GM21526 (cell line): Measurements from ENCODE around the gene DPP6.

ENCODE experiments used
- ATAC-seq: cut with Tn5 transposase; IDR thresholded peaks from one replicate; pipeline ENCODE4 v1.9.1; 2021; ENCODE audit warnings: moderate library complexity; ENCODE audit not compliant: unreplicated experiment, low FRiP score

DPP6 gene

DNA sequence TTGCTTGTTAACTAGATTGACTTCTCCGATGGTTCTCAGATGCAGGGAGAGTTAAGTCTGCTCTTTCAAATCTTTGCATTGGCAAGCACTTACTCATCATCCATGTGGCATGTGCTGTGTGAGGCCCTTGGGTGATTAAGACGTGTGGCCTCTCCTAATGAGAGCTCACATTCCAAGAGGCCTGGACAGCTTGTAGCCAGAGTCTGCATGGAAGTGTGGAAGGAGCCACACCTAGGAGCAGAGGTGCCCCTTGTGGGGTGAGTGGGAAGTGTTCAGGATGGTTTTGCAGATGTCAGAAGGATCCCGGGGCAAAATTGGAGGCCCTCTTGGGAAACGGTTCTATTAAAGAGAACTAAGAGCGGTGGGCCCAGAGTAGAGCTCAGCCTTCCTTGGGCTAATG, 724.8 kb downstream of the DPP6 start:
- no peak for ATAC-seq

DNA sequence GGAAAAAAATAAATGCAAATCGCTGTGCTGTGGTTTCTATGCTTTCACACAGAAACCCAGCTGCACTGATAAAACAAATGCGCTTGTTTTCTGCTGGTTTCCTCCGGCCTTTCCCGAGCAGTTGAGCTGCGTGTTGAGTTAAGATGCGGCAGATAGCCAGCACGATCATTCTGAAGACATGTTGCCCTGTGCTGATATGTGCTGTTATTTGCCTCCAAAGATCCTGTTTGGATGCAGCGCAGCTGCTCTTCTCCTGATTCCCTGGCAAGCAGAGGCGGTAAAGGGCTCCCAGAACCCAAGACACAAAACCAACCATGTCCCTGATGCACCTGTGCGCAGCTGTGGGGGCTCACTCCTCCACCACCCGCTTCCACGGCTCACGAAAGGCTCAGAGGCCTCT, 725.3 kb downstream of the DPP6 start:
- no peak for ATAC-seq

DNA sequence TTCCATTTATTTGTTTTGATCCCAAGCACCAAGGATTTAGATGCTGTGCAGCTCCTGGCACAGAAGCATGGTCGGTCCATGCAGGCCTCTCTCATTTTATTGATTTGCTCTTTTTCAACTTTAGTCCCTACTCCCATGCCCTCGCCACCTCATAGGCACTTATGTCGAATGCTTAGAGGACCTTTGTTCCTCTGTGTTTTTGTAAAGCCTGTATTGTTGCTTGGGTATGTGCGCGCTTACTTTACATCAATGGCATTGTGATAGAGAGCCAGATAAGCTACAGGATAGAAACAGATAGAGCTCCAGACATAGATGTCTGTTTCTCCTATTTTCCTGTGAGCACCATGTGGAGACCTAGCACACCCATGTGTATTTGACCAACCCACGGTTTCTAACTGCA, 725.7 kb downstream of the DPP6 start:
- ATAC-seq = no peak

DNA sequence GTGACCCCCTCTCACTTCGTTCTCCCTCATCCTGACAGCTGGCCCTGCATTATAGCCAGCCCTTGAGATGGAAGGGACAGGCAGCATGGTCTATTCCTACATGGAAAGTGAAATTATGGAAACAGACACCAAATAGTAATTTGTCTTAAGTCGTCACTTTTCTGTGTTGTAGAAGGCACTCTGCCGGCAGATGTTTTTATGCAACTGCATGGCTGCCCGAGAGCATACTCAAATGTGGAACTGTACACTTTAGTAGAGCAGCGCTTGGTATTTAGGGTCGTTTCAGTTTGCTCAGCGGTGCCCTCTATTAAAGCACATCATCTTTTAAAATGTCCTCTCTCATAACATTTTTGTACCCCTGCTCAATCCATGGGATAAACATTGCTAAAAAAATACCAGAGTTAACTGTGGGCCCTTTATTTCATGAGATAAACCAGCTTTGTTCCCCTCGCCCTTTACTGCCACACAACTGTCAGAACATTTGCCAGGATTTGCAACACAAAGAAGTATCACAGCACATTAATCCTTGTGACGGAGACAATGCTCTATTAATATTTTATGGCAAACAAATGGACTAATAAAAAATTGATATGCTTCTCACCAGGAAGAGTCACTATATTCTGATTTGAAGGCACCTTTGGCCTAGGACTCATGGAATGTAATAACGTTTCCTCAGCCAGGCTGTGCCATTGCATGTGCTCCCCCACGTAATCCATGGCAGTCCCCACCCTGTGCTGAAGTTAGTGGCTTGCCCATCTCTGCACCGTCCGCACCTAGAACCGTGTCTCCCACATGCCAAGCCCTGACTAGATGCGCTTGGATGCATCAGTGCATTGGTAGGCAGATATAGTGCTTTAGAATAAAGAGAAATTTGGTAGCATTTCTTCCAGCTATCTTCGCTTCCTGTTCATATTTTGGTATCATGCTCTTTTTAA, 729.4 kb downstream of the DPP6 start:
- ATAC-seq = no peak

DNA sequence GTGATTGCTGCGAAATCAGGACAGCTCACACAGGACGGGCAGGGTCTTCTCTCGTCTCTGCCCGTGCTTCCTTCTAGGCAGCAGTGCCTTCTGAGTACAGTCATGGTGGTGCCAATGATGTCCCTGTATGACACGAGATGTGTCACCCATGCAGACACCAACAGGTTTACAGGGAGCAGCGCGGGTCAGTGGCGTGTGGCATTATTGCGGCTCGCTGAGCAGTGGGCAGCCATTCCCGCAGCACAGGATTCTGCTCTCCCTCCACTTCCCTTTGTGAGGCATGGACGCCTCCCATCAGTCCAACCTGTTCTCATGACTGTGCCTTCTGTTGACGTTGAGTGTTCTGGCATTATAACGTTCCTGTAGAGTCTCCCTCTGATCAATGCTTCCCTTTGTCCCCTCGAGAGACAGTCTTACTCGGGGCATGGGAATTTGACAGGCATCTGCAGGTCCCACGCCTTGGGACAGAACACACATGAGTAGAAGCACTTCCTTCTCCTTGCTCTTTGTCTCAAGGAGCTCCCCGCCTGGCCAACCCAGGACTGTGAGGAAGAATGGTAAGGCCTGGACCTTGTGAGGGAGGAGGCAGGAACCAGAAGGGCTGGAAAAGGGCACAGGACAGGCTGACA, 731.2 kb downstream of the DPP6 start:
- ATAC-seq = no peak

DNA sequence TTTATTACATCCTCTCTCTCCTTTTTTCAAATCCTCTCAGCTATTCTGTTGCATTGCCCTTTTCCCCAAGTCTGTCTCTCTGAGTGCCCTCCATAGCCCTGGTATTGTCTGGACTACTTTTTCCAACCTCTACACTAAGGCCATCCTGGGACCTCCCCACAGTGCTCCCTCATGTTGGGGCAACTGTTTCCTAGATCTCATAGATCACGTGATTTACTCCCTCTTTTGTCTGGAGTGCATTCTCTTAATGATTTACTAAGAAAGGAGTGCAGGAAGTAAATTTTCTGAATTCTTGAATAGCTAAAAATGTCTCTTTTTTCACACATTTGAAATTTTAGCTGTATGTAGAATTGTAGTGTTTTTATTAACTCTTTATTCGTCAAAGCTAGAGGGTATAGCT, 733.7 kb downstream of the DPP6 start:
- ATAC-seq = no peak

DNA sequence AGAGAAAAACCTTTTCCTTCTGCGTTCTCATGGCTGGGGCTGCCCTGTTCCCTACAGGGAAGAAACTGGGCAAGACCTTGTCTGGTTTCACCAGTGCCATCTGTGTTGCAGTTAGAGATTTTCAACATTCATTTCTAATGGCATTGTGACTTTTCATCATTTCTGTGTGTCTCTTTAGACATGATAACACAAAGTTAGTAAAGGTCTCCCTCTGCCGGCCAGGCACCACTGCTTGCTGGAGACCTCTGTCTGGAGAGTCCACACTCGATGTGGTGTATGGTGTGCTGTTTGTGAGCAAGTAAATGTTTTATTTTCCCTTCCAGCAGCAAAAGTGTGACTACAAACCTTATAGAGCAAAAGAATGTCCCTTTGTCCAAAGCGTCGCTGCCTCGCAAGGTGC, 737.2 kb downstream of the DPP6 start:
- ATAC-seq = no peak

DNA sequence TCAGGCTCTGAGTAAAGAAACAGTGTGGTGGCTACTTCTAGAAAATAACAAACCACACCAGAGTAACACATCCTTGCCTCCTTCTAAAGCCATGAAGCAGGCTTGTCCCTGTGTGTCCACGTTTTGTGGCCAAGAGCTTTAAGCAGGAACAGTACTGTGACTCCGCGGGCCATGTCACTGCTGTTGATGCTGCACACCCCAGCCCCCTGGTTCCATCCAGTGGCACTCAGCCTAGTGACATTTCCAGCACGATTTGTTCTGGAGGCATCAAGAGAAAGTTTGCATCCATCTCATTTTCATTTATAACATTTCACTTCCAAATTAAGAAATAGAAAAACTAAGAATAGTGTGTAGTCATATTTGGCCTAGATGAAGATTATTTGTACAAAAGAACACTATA, 739.4 kb downstream of the DPP6 start:
- ATAC-seq = no peak

DNA sequence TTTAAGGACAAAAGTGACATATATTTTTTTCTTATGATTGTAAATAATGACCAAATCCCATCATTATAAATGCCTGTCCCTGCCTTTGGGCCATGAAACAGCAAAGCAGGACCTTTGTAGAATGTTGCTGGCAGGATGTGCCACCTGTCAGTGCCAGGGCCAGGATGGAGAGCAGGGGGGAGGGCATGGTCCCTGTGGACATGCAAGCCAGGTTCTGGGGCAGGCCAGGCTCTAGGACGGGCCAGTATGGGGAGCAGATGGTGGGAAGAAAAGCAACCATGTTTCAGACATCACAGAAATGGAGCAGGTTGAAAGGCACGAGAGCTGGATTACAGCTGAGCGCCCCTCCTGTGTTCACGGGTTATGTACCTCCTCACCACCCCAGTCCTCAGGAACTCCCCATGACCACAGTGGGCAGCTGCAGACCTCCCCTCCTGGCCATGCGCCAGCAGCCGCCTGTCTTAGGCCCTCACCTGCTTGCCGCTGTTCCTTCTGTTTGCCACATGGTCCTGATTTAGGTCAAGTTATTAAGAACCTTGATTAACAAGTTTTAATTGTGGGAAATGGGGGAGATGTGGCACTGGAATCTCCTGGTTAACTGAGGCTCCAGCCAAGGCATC, 740.3 kb downstream of the DPP6 start:
- no peak for ATAC-seq

DNA sequence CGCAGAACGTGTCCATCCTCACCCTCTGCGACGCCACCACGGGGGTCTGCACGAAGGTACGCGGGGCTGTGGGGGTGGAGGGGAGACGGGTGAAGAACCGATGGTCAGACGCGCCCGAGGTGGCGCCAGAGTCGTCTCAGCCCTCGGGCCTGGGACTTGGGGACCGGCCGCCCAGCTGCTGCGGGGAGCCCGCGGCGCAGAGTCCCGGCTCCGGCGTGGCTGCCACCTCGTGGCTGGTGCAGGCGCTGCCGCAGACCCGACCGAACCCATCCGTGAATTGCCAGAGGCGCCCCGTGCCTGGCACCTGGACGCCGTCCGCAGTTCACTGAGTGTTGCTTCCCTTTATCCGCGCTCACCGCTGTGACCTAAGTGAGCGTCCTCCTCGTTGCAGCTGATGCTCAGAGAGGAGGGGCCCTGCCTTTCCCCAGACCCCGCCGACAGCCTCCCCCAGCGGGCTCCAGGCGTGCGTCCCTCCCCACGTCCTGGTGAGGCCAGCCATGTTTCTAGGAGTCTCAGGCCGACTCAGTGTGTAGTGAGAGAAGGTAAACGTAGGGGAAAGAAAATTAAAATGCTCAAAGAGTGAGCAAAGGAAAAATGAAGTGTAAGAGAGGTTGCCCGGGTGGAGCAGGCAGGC, 742.1 kb downstream of the DPP6 start:
- ATAC-seq = no peak

DNA sequence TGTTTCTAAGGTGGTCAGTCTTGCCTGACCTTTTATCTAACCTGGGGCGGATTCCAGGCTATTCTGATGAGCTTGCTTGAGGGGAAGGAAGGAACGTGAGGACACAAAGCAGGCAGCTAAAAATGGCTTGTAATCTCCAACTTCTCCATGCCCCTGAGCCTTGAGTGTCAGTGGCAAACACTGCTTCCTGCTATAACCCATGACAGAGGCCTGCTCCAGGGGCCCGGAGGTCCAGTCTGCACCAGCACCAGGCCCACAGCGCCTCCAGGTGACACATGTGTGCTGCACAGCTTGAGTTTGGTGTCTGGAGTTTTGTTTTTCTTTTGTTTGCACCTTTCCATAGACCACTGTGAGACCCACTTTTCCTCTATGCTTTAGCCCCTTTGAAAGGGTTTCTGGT, 742.8 kb downstream of the DPP6 start:
- no peak for ATAC-seq

DNA sequence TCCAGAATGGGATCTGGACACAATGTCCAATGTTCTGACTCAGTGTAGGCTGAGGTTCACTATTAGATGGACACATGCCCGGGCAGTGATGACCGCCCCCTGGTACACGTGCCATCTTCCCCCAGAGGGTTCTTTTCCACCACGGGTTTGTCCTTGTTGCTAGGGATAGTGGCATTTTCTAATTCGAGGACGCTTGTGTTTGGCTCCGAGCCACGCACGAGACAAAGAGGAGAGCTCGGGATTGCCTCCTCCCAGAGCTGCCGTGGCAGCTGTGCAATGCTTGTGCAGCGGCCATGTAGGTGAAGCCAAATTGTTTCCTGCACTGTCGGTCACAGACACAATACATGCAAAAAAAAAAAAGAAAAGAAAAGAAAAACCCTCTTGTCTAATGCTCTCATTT, 743.2 kb downstream of the DPP6 start:
- ATAC-seq = no peak

DNA sequence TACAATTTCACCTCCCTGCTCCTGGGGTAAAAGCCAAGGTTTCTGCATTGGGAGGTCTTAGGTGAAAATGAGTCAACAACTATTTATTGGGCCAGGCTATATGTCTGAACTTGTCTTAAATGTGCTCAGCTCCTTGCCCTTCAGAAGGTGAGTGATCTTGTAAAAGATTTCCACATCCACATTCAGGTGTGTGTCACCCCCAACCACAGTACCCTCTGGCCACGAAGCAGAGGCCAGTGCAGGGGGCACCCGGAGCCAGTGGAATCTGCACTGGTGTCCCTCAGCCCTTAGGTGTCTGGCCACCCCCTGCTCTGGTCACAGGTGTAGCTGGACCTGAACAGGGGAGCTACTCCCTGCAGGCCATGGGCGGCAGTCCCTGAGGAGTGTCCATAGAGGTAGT, 752.3 kb downstream of the DPP6 start:
- no peak for ATAC-seq

DNA sequence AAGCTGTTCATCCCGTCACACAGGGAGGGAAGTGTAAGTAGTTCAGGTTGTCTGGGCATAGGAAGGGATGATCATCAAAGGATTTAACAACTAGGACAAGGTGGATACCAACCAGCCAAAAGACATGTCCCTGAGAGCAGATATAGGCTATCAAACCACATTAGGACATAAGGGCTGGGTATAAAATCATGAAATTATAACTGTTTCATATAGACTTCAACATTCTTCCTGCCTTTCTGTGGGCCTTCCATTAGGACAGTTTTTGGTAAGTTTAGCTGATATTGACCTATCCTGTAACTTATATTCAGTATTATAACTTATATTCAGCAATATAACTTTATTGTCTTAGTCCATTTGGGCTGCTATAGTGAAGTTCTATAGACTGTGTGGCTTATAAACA, 759.8 kb downstream of the DPP6 start:
- no peak for ATAC-seq

DNA sequence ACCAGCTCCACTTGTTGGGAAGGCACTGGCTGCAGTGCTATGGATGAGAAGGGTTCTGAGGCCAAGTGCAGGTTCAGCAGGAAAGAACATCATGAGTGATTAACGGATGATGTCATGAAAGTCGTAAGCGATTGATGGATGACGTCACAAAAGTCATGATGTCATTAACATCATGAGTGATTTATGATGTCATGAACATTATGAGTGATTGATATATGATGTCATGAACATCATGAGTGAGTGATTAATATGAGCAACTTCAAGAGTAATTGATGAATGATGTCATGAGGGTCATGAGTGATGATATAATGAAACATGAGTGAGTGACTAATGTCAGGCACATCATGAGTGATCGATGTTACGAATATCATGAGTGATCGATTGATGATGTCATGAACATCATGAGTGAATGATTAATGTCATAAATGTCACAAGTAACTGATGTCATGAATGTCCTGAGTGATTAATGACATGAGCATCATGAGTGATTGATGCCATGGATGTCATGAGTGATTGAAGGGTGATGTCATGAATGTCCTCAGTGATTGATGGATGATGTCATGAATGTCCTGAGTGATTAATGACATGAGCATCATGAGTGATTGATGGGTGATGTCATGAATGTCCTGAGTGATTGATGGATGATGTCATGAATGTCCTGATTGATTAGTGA, 765.2 kb downstream of the DPP6 start:
- no peak for ATAC-seq

DNA sequence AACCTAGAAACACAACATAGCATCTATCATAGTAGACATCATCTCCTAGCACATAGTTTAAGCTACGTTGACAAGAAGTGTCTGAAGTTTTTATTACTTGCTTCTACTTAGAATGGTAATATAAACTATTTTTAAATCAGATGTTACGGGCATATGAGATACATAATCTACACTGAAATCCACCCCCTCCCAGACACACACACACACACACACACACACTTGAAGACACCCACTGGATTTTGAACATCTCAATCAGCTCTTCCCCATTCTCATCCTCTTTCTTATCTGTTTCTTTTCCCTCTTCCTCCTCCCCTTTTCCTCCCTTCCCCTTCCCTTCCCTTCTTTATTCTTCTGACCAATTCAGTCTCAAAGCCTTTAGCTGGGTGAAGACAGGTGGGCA, 774.8 kb downstream of the DPP6 start:
- ATAC-seq = no peak

DNA sequence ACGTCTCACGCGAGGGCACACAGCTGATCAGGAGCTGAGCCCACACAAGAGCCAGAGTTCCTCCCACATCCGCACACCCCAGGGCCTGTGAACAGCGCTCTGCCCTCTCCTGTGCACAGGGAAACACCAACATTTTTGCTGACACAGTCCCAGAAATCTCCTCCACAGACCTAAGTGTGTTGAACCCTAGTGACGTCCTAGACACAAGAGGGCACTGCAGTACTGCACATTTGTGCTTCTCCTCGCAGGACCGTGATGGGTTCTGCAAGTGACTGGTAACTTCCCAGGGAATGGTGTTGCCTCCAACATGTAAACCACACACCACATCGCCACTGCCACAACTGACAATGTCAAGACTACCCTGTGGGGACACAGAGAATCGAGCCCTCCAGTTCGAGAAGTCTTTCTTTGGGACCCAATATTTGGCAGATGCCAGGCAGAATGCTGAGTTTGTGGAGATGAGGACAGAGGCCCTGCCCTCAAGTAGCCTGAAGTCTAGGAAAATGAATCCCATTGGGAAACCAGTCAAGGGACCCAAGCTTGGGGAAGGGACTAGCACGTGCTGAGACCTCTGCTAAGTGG, 780.5 kb downstream of the DPP6 start:
- no peak for ATAC-seq

DNA sequence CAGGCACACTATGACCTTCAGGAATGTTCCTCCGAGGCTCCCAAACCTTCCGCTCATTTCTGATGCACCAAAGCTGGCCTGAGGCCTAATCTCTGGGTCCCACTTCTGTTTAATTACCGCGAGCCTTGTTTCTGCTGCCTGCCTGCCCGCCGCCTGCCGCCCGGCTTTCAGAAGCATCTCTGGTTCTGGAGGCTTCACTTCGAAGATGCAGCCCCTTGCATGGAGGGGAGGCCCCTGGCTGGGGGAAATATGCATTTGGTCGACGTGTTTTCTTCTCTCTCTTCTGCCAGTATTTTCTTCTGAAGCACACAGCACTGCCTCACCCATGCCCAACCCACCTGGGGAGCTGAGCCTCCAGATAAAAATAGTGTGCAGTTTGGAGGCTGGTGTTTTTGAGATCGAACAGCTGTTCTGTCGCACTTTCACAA, 783.8 kb downstream of the DPP6 start:
- ATAC-seq = no peak

DNA sequence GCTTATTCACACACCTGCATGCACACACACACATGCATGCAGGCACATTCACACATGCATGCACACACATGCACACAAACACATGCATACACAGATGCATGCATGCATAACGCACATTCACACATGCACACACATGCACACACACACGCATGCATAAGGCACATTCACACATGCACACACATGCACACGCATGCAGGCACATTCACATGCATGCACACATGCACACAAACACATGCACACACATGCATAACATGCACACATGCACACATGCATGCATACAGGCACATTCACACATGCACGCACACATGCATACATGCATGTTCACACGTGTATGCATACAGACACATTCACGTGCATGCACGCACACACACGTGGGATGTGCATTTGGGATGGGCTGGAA, 784.9 kb downstream of the DPP6 start:
- ATAC-seq = no peak

DNA sequence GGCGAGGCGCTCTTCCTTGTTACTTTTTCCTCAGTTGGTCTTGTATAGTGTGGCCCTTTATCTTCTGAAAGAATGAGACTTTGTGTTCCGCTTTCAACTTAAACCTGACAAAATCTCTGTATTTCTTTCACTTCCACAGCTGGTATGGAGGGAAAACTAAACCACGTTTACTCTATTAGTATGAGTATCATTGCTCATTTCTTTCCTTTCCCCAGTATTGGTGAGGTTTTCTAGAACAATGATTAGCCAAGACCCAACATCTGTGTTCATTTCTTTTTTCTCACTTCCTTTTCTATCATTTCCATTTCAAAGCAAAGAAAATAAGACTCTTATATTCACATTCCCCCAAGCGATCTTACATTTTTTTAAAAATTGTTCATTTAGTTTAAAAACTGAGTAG, 785.4 kb downstream of the DPP6 start:
- ATAC-seq = no peak
